Epidermal melanocyte (primary cell): ENCODE results near the gene THG1L.

ENCODE experiments used
- DNase-seq: peaks from one replicate; pipeline ENCODE4 v3.0.0; 2011; ENCODE audit warnings: low spot score; ENCODE audit not compliant: insufficient read length

Gene THG1L

DNA sequence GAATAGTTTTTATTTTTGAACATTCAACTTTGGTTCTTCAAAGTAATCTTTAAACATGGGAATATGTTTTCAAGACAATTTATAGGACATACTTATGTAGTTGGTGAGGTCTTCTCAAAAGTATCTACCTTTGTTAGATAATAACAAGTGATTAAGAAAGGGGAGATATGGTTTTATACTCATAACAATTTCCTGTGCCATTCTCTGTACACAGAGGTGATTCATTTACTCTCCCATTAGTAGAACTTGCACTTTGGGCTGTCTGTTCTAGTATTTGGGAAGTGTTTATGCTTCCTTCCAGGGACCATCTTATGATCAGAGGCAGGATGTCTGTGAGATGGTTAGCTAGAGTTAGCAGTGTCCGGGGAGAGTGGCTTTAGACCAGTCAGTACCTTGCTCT is 27.5 kb downstream of the THG1L start:
- no peak for DNase-seq

- DNase-seq = peak; percentile 80
Observed at GRCh38 chr5:157761690-157762621, 30.7 kb downstream of the THG1L start.

DNA sequence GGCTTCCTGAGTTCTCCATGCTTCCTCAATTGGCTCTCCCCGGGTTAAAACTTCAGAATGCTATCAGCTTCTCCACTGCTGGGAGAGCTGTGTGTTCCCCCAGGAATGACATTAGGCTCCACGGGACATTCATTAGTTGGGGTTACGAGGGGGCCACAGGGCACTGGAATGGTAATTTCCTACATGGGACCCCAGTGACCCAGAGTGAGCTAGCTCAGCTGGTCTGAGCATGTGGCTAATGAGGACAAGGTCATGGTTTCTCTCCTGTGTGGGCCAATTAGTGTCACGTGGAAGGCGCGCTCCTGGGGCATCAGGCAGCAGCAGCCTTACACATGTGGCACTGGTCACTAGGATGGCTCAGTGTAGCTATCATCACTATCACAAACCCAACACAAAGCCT is 33.3 kb downstream of the THG1L start:
- DNase-seq = no peak

GRCh38 chr5:157766442-157766841 is 35.2 kb downstream of the THG1L start:
- no peak for DNase-seq

- no peak for DNase-seq
Observed at GRCh38 chr5:157766902-157767301, 35.7 kb downstream of the THG1L start.

DNA sequence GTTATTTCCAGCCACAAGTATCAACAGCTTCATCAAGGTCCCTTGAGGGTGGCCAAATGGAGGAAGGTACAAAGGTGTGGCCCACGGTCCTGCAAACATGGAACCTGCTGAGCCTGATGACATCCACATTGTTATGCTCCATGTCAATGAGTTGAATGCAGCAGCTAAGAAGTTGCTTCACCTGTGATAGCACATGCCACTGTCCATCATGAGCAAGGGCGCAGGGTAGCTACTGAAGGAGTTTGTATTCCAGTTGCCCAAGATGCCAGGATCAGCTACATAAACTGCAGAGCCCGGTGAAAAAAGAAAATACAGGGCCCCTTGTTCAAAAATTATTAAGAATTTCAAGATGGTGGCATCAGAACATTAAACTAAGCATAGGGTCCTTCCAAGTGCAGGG is 36.5 kb downstream of the THG1L start:
- no peak for DNase-seq

DNA sequence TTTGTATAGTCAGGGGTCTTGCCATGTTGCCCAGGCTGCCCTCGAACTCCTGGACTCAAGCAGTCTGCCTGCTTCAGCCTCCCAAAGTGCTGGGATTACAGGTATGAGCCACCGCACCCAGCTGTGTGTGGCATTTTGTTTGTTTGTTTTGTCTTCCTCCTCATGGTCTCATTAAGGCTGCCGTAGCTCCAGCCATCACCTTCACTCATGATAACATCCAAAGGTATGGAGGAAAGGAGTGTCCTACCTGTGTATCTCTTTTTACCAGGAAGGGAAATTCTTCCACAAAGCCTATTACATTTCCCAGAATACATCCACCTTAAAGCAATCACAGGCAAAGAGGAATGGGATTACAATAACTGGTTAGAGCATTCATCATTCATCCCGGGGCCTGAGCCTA is 39.4 kb downstream of the THG1L start:
- no peak for DNase-seq

DNA sequence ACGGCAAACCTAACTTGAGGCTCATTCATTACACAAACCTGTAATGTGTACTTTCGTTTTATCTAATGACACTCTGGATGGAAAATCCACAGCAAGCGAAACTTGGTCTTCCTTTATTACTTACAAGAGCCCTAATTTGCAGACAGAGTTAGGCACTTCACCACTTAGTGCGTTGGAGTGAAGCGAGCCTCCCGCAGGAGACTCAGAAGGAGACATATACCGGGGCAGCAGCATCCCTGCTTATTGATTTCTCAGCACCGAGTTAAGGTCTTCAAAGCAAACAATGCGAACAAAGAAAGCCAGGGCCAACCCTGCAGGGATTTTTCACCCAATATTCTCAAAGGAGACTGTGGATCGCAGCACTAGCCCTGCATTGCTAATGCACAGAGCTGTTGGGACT is 40.9 kb downstream of the THG1L start:
- no peak for DNase-seq

DNA sequence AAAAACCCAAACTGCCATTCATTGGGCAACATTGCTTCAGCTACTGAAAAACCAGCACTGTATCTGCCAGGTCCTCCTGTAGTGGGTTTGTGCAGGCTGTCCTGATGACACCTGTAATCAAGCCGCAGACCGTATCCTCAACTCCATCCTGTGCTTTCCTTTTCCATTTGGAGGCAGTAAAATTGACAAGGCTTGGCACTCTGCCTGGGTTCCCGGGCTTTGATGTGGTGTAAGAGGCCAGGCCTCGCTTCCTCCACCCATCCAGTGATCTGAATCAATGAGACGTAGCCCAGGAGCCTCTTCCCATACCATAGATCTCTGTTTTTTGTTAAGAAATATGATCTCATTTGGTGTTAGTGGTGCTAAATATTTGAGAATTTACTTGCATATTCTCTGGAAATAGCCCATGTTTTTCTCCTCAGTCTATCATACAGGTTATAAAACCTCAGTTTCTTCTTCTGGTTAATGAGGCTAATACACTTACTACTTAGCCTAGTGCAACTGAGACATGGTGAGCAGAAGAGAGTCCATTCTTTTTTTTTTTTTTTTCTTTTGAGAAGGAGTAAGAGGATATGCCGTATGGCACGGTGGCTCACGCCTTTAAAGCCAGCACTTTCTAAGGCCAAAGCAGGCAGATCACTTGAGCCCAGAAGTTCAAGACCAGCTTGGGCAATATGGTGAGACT is 47.0 kb downstream of the THG1L start:
- no peak for DNase-seq

DNA sequence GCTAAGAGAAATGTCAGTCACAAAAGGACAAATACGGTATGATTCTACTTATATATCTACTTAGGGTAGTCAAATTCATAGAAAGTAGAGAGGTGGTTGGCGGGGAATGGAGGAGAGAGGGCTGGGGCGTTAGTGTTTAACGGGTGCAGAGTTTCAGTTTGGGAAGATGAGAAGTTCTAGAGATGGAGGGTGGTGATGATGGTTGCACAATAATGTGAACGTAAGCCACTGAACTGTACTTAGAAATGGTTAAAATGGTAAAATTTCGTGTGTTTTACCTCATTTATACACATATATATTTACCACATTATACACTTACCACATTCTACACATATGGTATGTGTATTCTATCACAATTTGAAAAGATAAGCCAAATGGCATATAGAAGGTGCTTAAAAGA is 48.0 kb downstream of the THG1L start:
- DNase-seq = no peak

- DNase-seq = no peak
Observed at GRCh38 chr5:157785801-157786200, 54.6 kb downstream of the THG1L start.
